MM.1S (cell line): ENCODE results near the gene DHDH.
A peak's percentile ranks its signal among the peaks of the same experiment; 100 is the strongest.
"Not testable (repeated sequence)": the region's sequence is repeated elsewhere in the genome, so short reads cannot be mapped to it uniquely, and the experiment has no call there.

Experiments
- DNase-seq: peaks from one replicate; pipeline ENCODE4 v3.0.0-alpha.2; 2015
- H2AFZ ChIP-seq: fragments of 300-600 bp; sonication (generic); 2 replicates; pipeline ENCODE4 v1.6.0; 2016; ENCODE audit warnings: antibody characterized with exemption, low read length
- H3F3A ChIP-seq: fragments of 300-600 bp; sonication (generic); 2 replicates; pipeline ENCODE4 v1.6.1; 2016; ENCODE audit warnings: mild to moderate bottlenecking, antibody characterized with exemption, low read length, moderate library complexity, mixed read lengths; ENCODE audit not compliant: insufficient read depth
- H3K27ac ChIP-seq: fragments of 300-600 bp; sonication (generic); 2 replicates; pipeline ENCODE4 v1.5.1; 2016; ENCODE audit warnings: mild to moderate bottlenecking, low read length
- H3K27me3 ChIP-seq: fragments of 300-600 bp; sonication (generic); replicated peaks from 2 replicates; pipeline ENCODE4 v1.6.0; 2016; ENCODE audit warnings: low read length; ENCODE audit not compliant: insufficient read depth
- H3K36me3 ChIP-seq: fragments of 300-600 bp; sonication (generic); replicated peaks from 2 replicates; pipeline ENCODE4 v1.6.1; 2016; ENCODE audit warnings: mild to moderate bottlenecking, low read length, mixed read lengths; ENCODE audit not compliant: insufficient read depth
- H3K4me1 ChIP-seq: fragments of 300-600 bp; sonication (generic); 2 replicates; pipeline ENCODE4 v1.6.1; 2016; ENCODE audit warnings: low read length, mixed read lengths
- H3K4me2 ChIP-seq: fragments of 300-600 bp; sonication (generic); 2 replicates; pipeline ENCODE4 v1.6.0; 2016; ENCODE audit warnings: low read depth, low read length
- H3K4me3 ChIP-seq: fragments of 300-600 bp; sonication (generic); 2 replicates; pipeline ENCODE4 v1.5.1; 2016; ENCODE audit warnings: low read length, mixed read lengths
- H3K79me2 ChIP-seq: fragments of 300-600 bp; sonication (generic); 2 replicates; pipeline ENCODE4 v1.6.1; 2016; ENCODE audit warnings: mixed run types, low read length, mixed read lengths
- H3K9ac ChIP-seq: fragments of 300-600 bp; sonication (generic); 2 replicates; pipeline ENCODE4 v1.6.1; 2016; ENCODE audit warnings: low read length, mixed read lengths
- H3K9me2 ChIP-seq: fragments of 300-600 bp; sonication (generic); replicated peaks from 2 replicates; pipeline ENCODE4 v1.6.1; 2016; ENCODE audit warnings: mild to moderate bottlenecking, low read length, mixed read lengths; ENCODE audit not compliant: insufficient read depth
- H3K9me3 ChIP-seq: fragments of 300-600 bp; sonication (generic); replicated peaks from 2 replicates; pipeline ENCODE4 v1.6.1; 2016; ENCODE audit warnings: mild to moderate bottlenecking, low read length, mixed read lengths; ENCODE audit not compliant: insufficient read depth
- H4K20me1 ChIP-seq: fragments of 300-600 bp; sonication (generic); 2 replicates; pipeline ENCODE4 v1.6.1; 2016; ENCODE audit warnings: mild to moderate bottlenecking, low read length, moderate library complexity, mixed read lengths; ENCODE audit not compliant: insufficient read depth
- CTCF ChIP-seq: fragments of 300-600 bp; sonication (generic); IDR thresholded peaks from 2 replicates; pipeline ENCODE4 v1.5.1; 2016; ENCODE audit warnings: antibody characterized with exemption, low read length, mixed read lengths
- EZH2 ChIP-seq: fragments of 300-600 bp; sonication (generic); optimal IDR thresholded peaks from 2 replicates; pipeline ENCODE3; 2017; ENCODE audit warnings: low read depth, mild to moderate bottlenecking, antibody characterized with exemption, low read length, mixed read lengths
- EZH2phosphoT487 ChIP-seq: fragments of 300-600 bp; sonication (generic); IDR thresholded peaks from 2 replicates; pipeline ENCODE4 v1.6.1; 2018; ENCODE audit warnings: antibody characterized with exemption, low read length

DHDH gene

GRCh38 chr19:48899781-48900476 is 33.6 kb upstream of the DHDH start, which contains the start of gene NUCB1:
NUCB1 (plus strand) TSS chr19:48900312; CDS start chr19:48900797, 485 bp downstream.
- H3K36me3 ChIP-seq, result no peaks in the 10 kb centered on the region
- H3K79me2 ChIP-seq, result peaks cover 24% of the 10 kb centered on the region
- no peaks in the 10 kb centered on the region for H3K4me1 ChIP-seq
- peaks cover 7% of the 10 kb centered on the region for H3F3A ChIP-seq
- no peaks in the 10 kb centered on the region for H4K20me1 ChIP-seq
- no peaks in the 10 kb centered on the region for H3K27me3 ChIP-seq
- peak within 1 kb of the TSS; percentile 56; the same call in 1 of the 2 replicates for H3K27ac ChIP-seq
- peak within 1 kb of the TSS; percentile 73 for H3K9ac ChIP-seq
- H3K4me2 ChIP-seq, result peak within 1 kb of the TSS; percentile 86
- TF ChIP-seq CTCF (peak; percentile 9; the same call in 1 of the 2 replicates), EZH2phosphoT487 (no peak)
- peak; percentile 99 for DNase-seq
- peak within 1 kb of the TSS; percentile 85 for H3K4me3 ChIP-seq
- H2AFZ ChIP-seq, result peak within 1 kb of the TSS; percentile 38
- H3K9me3 ChIP-seq, result no peaks in the 10 kb centered on the region
- H3K9me2 ChIP-seq, result no peaks in the 10 kb centered on the region

GRCh38 chr19:48900477-48901406 is 32.8 kb upstream of the DHDH start:
- H3K27me3 ChIP-seq, result no peaks in the 10 kb centered on the region
- H3K9ac ChIP-seq, result peak overlapping the region; percentile 73
- no peaks in the 10 kb centered on the region for H3K36me3 ChIP-seq
- H3K4me1 ChIP-seq, result no peaks in the 10 kb centered on the region
- peak overlapping the region; percentile 10; the same call in 1 of the 2 replicates for H3K27ac ChIP-seq
- peak overlapping the region; percentile 38 for H2AFZ ChIP-seq
- H3F3A ChIP-seq, result peaks cover 7% of the 10 kb centered on the region
- TF ChIP-seq EZH2 (no peak), EZH2phosphoT487 (no peak), CTCF (no peak)
- H3K4me3 ChIP-seq, result peak overlapping the region; percentile 85
- no peaks in the 10 kb centered on the region for H3K9me2 ChIP-seq
- no peaks in the 10 kb centered on the region for H3K9me3 ChIP-seq
- H4K20me1 ChIP-seq, result no peaks in the 10 kb centered on the region
- peak overlapping the region; percentile 86 for H3K4me2 ChIP-seq
- peaks cover 24% of the 10 kb centered on the region for H3K79me2 ChIP-seq
- DNase-seq, result peak; percentile 40

GRCh38 chr19:48902291-48902690 is 31.2 kb upstream of the DHDH start:
- H2AFZ ChIP-seq, H3K9me2 ChIP-seq, H3K9ac ChIP-seq, H3K4me2 ChIP-seq, H3F3A ChIP-seq, H3K27ac ChIP-seq, DNase-seq, H4K20me1 ChIP-seq, H3K4me3 ChIP-seq, H3K36me3 ChIP-seq, H3K27me3 ChIP-seq, H3K4me1 ChIP-seq, H3K9me3 ChIP-seq: not testable (repeated sequence)
- peaks cover 24% of the 10 kb centered on the region for H3K79me2 ChIP-seq

- not testable (repeated sequence) for H3K36me3 ChIP-seq, H3K9ac ChIP-seq, H3K4me1 ChIP-seq, H3K9me2 ChIP-seq, H3K27ac ChIP-seq, DNase-seq, H3K27me3 ChIP-seq, H3K9me3 ChIP-seq, H3K4me3 ChIP-seq, H4K20me1 ChIP-seq, H3K4me2 ChIP-seq, H2AFZ ChIP-seq, H3F3A ChIP-seq
- peaks cover 24% of the 10 kb centered on the region for H3K79me2 ChIP-seq
Measured at GRCh38 chr19:48903788-48904187, 29.7 kb upstream of the DHDH start.
